ENCODE measurements around the gene NT5DC3. TPM values are rescaled to one million over a fixed set of nuclear protein-coding genes. Genes with fewer than 3 reads are reported as not detected.
"Not testable (repeated sequence)": the region's sequence is repeated elsewhere in the genome, so short reads cannot be mapped to it uniquely, and the experiment has no call there.

The NT5DC3 gene
- total RNA-seq, 6 donors from 2014 or later: 3.8 to 29.3 (median 7.3) TPM

DNA sequence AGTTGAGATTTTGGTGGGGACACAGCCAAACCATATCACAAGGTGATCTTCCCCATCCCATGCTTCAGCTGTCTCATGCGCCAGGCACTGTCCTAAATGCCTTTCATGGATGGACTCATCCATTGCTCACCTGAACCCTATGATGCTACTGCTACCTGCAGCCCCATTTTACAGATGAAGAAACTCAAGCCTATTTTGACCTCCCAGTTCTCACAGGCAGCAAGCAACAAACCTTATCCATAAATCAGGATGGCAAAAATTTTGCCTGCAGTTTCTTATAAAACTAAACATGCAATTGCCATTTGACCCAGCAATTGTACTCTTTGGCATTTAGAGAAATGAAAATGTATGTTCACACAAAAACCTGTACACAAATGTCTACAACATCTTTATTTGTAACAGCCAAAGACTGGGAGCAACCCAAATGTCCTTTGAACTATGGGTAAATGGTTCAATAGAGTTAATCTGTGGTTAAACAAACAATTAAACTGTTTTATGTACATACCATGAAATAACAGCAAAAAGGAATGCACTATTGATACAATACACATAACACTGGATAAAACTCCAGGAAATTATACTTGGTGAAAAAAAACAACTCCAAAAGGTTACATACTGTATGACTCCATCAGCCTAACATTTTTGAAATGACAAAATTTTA lies 2.6 kb downstream of the NT5DC3 start:
- H3K36me3 ChIP-seq: no peaks in the 10 kb centered on the region
- no peaks in the 10 kb centered on the region for H3K27me3 ChIP-seq
- ATAC-seq (ENCODE audit: low FRiP score in 2 of 2): no peak

DNA sequence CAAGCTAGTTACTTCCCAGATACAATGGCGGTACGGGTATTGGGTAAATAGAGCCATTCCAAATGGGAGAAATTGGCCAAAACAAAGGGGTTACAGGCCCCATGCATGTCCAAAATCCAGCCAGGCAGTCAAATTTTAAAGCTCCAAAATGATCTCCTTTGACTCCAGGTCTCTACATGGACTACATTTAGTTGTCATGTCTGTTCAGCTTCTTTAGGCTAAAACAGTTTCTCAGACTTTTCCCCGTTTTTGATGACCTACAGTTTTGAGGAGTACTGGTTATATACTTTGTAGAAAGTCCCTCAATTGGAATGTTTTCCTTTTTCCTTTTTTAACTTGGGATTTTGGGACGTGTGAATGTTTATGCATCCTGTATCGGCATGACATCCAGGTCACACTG lies 4.7 kb downstream of the NT5DC3 start:
- H3K36me3 ChIP-seq: no peaks in the 10 kb centered on the region
- no peak overlapping the region for H3K27ac ChIP-seq
- no peaks in the 10 kb centered on the region for H3K9me3 ChIP-seq
- ATAC-seq (ENCODE audit: low FRiP score in 2 of 2) (no peak), DNase-seq (no peak)
- TF ChIP-seq EP300 (IDR thresholded peaks at IDR 0.05): no peak
- TF ChIP-seq POLR2AphosphoS5 (IDR thresholded peaks at IDR 0.05): no peak
- TF ChIP-seq POLR2A (IDR thresholded peaks at IDR 0.05): no peak
- TF ChIP-seq, protein P1, sequence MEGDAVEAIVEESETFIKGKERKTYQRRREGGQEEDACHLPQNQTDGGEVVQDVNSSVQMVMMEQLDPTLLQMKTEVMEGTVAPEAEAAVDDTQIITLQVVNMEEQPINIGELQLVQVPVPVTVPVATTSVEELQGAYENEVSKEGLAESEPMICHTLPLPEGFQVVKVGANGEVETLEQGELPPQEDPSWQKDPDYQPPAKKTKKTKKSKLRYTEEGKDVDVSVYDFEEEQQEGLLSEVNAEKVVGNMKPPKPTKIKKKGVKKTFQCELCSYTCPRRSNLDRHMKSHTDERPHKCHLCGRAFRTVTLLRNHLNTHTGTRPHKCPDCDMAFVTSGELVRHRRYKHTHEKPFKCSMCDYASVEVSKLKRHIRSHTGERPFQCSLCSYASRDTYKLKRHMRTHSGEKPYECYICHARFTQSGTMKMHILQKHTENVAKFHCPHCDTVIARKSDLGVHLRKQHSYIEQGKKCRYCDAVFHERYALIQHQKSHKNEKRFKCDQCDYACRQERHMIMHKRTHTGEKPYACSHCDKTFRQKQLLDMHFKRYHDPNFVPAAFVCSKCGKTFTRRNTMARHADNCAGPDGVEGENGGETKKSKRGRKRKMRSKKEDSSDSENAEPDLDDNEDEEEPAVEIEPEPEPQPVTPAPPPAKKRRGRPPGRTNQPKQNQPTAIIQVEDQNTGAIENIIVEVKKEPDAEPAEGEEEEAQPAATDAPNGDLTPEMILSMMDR (IDR thresholded peaks at IDR 0.05): no peak
- H3K4me3 ChIP-seq: no peak overlapping the region
- peaks cover 7 to 17% (median 12%) of the 10 kb centered on the region in 4 donors for H3K4me1 ChIP-seq
- H3K27me3 ChIP-seq: no peaks in the 10 kb centered on the region
- 92 to 93% methylated on average over 5 of the region's 5 CpGs for WGBS, 2 donors

More for the DNA sequence above, 2.6 kb downstream of the NT5DC3 start:
- Histone ChIP-seq H3K27ac (no peak overlapping the region), H3K4me1 (peaks cover 8 to 25% (median 16%) of the 10 kb centered on the region in 4 donors), H3K9me3 (no peaks in the 10 kb centered on the region), H3K4me3 (no peak overlapping the region)
- WGBS, 2 donors: 100% methylated on average over 1 of the region's 1 CpG
- no peak for DNase-seq
- TF ChIP-seq EP300 (IDR thresholded peaks at IDR 0.05): no peak
- TF ChIP-seq POLR2A (IDR thresholded peaks at IDR 0.05): no peak
- TF ChIP-seq POLR2AphosphoS5 (IDR thresholded peaks at IDR 0.05): no peak
- TF ChIP-seq, protein P1 (IDR thresholded peaks at IDR 0.05): no peak

DNA sequence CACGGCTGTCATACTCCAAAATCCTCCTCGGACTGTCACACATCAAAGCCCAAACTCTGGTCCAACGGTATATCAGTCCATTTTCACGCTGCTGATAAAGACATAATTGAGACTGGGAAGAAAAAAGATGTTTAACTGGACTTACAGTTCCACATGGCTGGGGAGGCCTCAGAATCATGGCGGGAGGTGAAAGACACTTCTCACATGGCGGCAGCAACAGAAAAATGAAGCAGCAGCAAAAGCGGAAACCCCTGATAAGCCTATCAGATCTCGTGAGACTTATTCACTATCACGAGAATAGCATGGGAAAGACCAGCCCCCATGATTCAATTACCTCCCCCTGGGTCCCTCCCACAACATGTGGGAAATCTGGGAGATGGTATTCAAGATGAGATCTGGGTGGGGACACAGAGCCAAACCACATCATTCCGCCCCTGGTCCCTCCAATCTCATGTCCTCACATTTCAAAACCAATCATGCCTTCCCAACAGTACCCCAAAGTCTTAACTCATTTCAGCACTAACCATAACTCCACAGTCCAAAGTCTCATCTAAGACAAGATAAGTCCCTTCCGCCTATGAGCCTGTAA lies 5.2 kb downstream of the NT5DC3 start:
- not testable (repeated sequence) for ATAC-seq (ENCODE audit: low FRiP score in 2 of 2); H3K36me3 ChIP-seq; H3K27me3 ChIP-seq; H3K9me3 ChIP-seq; H3K4me3 ChIP-seq; DNase-seq; H3K27ac ChIP-seq
- peaks cover 6 to 15% (median 12%) of the 10 kb centered on the region in 4 donors for H3K4me1 ChIP-seq
- 94 to 96% methylated on average over 11 of the region's 11 CpGs for WGBS, 2 donors

- peaks cover 3 to 7% (median 6%) of the 10 kb centered on the region in 4 donors for H3K4me1 ChIP-seq
- H3K36me3 ChIP-seq: no peaks in the 10 kb centered on the region
- H3K27me3 ChIP-seq: no peaks in the 10 kb centered on the region
- TF ChIP-seq EP300 (IDR thresholded peaks at IDR 0.05) (no peak), POLR2A (IDR thresholded peaks at IDR 0.05) (no peak), POLR2AphosphoS5 (IDR thresholded peaks at IDR 0.05) (no peak)
- TF ChIP-seq, protein P1 (IDR thresholded peaks at IDR 0.05): no peak
- no peak overlapping the region for H3K4me3 ChIP-seq
- ATAC-seq (ENCODE audit: low FRiP score in 2 of 2) (no peak), DNase-seq (no peak)
- H3K27ac ChIP-seq: no peak overlapping the region
- no peaks in the 10 kb centered on the region for H3K9me3 ChIP-seq
- 93 to 96% methylated on average over 3 of the region's 3 CpGs for WGBS, 2 donors
Observed at GRCh38 chr12:103834942-103835341, 6.1 kb downstream of the NT5DC3 start.

DNA sequence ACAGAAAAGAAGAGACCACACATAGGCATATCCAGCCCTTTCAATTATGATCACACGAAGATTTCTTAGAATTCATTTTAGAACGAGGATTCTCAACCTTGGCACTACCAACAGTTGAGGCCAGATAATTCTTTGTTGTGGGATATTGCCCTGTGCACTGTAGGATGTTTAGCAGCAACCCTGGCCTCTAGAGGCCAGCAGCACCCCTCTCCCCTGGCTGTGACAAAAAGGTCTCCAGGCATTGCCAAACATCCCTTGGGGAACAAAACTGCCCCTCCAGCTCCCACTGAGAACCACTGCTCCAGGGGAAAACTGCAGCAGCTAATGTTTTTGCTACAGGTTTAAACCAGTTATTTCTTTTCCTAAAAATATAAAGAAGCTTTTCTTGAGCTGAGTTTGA lies 7.1 kb downstream of the NT5DC3 start:
- H3K4me3 ChIP-seq: no peak overlapping the region
- H3K4me1 ChIP-seq: peaks cover 0 to 5% (median 0%) of the 10 kb centered on the region in 4 donors
- no peaks in the 10 kb centered on the region for H3K27me3 ChIP-seq
- WGBS, 2 donors: 86 to 91% methylated on average over 2 of the region's 2 CpGs
- ATAC-seq (ENCODE audit: low FRiP score in 2 of 2) (no peak), DNase-seq (no peak)
- TF ChIP-seq POLR2AphosphoS5 (IDR thresholded peaks at IDR 0.05): no peak
- TF ChIP-seq POLR2A (IDR thresholded peaks at IDR 0.05): no peak
- no peak for TF ChIP-seq EP300 (IDR thresholded peaks at IDR 0.05)
- no peak overlapping the region for H3K27ac ChIP-seq
- H3K36me3 ChIP-seq: no peaks in the 10 kb centered on the region
- no peaks in the 10 kb centered on the region for H3K9me3 ChIP-seq
